Stimulated activated CD4-positive, alpha-beta T cell treated with anti-CD3 and anti-CD28 coated beads, Interleukin-12 subunit alpha, Interleukin-12 subunit beta, amount 100 ng/mL, for 48 hours (primary cell): Measurements from ENCODE around the gene HIGD2B.
"Not testable (repeated sequence)": the region's sequence is repeated elsewhere in the genome, so short reads cannot be mapped to it uniquely, and the experiment has no call there.

Source experiments
- DNase-seq, 3 donors: peaks; one replicate each; pipeline ENCODE4 v3.0.0-alpha.2; 2020; ENCODE audit warnings: low read depth in 2 of 3, low spot score in 1 of 3

Gene HIGD2B, protein sequence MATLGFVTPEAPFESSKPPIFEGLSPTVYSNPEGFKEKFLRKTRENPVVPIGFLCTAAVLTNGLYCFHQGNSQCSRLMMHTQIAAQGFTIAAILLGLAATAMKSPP

DNA sequence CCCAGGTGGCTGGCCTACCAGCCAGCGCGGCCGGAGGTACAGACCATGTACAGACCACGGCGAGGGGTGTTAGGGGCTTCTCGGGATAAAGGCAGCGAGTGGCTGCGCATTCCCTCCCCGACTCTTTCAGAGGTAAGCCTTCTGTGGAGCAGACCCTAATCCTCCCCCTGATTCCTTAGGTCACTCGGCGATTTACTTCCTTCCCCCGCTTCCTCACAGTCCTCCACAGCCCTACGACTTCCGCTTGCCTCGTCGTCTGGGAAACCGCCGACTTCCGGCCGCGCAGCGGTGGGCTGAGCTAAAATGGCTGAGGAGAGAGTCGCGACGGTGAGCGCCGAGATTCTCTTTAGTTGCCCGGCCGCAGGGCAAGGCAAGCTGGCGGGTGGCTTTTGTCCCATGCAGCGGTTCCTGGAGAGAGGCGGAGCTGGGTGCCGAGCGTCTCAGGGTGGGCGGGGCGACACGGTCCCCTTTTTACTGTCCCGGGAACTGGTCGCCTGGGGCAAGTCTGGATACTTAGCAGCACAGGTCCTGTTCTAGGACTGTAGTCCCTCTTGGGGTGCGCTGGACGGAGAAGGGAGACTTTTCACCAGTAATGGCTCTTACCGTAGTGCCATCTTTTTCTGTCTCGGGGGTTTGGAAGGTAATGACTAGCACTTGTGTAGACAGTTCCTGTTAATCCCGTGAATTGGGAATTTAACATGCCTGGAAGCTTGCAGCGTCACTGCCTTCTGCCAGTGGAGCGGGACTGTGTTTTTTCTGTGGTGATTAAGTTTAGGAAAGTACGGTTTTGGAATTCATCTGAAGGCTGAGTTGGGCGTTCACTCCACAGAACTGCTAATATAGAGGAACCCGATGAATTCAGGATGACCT is at the start of gene HIGD2B, which contains the start of gene BBS4:
TSS of gene HIGD2B (minus strand) at position 258 of the 870 bp plus-strand sequence. CDS start 9,808 bp downstream, outside the sequence.
TSS of gene BBS4 (plus strand) at position 283 of the 870 bp plus-strand sequence. CDS start at position 304, 21 bp downstream.
- peak; percentile 80 to 85 (median 85) for DNase-seq

DNA sequence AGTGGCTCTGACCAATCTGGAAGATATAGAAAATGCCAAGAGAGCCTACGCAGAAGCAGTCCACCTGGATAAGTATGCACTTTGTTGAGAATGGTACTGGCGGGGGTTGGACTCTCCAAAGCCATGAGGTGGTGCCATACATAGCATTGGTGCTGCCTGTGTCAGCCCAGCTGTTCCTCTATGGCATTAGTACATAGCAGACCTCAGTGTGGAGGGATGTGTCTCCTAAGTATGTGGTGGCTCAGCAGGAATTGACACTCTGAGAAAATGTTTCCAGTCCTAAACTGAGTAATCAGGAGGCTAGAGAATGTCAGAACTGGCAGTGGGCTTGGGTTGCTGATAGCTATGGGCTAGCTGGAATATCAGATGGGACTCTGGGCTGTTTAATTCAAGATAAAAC is 49.1 kb upstream of the HIGD2B start:
- no peak for DNase-seq

DNA sequence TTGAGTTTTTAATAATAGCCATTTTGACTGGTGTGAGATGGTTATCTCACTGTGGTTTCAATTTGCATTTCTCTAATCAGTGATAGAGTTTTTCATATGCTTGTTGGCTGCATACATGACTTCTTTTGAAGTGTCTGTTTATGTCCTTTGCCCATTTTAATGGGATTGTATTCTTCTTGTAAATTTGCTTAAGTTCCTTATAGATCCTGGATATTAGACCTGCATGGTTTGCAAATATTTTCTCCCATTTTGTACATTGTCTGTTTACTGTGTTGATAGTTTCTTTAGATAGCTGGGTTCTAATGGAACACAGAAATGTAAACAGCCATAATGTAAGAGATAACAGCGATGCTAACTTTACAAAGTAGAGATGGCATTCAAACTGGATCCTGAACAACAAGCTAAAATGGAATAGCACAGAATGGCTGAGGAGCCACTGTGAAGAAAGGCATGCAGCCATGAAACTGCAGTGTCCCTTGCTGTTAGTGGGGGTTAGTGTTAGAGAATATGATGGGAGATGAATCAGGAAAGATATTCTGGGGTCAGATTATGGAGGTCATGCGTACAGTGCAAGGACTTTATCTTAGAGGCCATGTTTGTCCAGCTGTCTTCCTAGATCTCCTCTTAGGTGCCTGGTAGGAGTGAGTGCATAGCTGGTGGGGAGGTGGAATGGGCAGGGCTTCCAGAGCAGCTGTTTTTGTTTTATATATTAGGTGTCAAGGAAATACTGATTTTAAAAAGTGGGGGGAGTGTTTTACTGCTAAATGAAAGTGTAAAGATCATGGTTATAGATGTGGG is 48.2 kb upstream of the HIGD2B start:
- DNase-seq: no peak

DNA sequence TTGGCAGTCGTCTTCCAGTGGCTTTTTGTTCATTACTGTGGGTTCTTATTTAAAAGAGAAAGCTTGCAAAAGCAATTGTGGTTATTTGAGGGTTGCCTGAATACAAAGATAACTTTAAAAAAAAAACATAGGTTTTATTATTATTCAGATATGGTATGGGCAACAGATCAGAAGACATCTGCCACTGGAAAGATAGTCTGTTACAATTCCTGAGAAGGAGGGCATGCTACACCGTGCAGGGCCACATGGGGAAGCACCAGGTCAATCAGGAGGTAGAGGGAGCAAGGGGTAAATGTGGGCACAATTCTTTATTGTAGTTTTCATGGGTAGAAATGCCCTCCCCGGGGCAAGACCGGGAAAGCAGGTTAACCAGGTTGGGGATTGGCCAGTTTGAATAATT is 46.5 kb upstream of the HIGD2B start:
- no peak for DNase-seq

DNA sequence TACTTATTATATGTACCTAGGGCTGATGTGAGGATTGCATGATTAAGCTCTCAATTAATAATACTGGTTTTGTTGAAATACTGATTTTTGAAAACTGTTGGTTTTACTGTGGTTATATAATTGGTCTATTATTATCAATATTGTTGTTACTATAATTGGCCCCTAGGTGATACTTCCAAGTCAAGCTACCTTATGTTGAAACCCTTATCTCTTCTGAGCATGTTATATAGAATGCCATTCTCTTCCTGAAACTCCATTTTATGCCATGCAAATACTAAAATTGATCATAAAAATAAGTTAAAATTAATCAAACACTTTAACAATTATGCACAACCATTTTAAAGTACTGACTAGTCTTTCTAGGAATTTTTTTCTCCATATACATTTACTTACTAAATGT is 46.1 kb upstream of the HIGD2B start:
- DNase-seq: no peak

DNA sequence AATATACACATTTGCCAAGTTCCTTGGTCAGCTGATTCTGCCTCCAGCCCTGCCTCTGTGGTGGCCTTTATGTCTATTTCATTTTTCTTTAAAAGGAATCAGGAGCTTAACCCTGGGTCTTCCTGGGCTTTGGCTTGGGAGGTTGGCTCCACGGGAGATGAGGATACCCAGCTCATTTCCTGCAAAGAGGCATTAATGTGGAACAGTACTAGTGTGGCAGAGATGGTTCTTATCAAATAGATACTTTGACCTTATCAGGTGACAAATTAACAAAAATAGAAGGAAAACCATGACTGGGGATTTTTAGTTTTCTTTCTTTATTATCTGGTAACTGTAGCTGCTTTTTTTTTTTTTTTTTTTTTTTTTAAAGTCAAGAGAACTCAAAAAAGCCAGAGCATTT is 42.8 kb upstream of the HIGD2B start:
- no peak for DNase-seq

DNA sequence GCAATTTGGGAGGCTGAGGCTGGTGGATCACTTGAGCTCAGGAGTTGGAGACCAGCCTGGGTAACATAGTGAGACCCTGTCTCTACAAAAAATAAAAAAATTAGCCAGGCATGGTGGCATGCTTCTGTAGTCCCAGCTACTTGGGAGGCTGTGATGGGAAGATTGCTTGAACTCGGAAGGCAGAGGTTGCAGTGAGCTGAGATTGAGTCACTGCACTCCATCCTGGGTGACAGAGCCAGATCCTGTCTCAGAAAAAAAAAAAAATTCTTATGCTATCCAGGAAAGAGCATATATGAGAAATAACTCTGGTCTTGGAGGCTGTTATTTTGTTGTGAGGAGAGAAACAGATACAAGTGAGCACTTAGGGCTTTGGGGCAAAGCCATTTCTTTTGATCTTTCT is 42.3 kb upstream of the HIGD2B start:
- DNase-seq: not testable (repeated sequence)

DNA sequence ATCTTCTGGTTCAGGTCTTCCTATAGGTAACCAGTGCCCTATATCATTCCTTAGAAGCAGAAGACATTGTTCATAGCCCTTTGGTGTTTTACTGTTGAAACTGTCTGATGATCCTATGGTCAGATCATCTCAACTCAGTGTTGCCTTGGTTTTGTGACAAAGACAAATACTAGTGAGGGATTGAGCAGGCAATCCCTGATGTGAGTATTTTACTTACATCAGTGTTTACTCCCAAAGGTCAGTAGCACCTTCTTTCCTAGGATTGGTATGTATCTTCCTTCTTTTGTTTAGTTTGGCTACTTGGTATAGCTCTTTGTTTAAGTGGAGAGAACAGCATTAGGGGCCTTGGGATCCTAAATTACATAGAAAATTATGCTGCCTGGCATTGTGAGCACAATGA is 41.2 kb upstream of the HIGD2B start:
- DNase-seq: no peak

DNA sequence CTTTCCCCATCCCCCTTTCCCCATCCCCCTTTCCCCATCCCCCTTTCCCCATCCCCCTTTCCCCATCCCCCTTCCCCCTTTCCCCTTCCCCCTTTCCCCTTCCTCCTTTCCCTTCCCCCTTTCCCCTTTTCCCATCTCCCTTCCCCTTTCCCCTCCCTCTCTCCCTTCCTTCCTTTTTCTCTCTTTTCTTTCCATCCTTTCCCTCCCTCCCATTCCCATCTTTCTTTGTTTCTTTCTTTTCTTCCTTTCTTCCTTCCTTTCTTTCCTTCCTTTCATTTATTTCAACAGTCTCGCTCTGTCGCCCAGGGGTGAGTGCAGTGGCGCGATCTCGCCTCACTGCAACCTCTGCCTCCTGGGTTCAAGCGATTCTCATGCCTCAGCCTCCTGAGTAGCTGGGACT is 39.9 kb upstream of the HIGD2B start:
- not testable (repeated sequence) for DNase-seq

DNA sequence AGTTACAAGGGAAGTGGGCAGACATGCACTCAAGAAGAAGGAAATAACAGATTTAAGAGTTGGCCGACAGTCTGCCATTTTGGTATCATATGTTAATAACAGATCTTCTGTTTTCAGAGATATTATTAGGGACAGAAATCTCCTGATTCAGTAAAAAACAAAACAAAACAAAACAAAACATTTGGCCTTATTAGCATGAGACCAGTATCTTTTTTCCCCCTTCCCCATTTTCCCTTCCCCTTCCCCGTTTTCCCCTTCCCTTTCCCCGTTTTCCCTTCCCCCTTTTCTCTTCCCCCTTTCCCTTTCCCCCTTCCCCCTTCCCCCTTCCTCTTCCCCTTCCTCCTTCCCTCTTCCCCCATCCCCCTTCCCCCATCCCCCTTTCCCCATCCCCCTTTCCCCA is 39.5 kb upstream of the HIGD2B start:
- no peak for DNase-seq

DNA sequence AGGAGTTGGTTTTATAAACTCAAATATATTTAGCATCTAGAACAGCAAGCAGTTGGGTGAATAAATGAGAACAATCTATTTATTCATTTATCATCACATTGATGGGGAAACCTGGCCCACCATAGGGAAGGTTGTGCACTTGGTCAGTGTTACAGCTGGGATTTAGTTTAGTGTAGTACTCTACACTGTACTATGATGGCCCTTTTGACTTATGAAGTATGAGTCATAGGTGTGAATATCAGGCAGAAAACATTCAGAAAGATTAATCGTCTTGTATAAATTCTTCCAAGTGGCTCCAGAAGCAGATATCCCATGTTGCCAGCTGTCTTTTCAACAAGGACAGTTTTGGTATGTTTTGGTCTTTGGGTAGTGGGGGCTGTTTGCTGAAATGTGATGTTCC is 38.0 kb upstream of the HIGD2B start:
- DNase-seq: no peak

DNA sequence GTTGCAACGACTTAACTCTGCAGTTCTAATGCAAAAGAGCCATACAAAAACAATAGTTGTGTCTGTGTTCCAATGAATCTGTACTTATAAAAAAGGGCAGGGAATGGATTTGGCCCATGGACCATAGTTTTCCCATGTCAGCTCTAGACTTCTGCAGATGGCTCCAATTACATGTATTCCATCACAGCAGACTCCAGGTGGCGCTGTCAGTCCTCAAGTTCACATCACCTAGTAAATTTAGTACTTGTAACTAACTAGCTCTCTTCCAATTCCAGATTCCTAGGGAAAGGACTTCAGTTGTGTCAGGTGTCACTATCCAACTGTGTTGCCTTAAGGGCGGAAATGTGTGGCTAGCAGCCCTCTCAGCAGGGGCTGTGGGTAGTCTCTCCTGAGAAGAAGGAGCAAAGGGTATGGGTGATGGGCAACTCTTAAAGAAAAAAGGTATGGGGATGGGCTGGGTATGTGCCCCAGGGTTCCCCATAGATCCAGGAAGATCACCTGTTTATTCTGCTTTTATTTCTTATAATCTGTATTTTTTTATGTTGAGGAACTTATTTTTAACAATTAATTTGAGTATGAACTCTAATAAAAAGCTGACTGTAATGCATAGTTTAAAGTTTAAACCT is 36.2 kb upstream of the HIGD2B start:
- DNase-seq: peak; percentile 30 to 54 (median 49)

DNA sequence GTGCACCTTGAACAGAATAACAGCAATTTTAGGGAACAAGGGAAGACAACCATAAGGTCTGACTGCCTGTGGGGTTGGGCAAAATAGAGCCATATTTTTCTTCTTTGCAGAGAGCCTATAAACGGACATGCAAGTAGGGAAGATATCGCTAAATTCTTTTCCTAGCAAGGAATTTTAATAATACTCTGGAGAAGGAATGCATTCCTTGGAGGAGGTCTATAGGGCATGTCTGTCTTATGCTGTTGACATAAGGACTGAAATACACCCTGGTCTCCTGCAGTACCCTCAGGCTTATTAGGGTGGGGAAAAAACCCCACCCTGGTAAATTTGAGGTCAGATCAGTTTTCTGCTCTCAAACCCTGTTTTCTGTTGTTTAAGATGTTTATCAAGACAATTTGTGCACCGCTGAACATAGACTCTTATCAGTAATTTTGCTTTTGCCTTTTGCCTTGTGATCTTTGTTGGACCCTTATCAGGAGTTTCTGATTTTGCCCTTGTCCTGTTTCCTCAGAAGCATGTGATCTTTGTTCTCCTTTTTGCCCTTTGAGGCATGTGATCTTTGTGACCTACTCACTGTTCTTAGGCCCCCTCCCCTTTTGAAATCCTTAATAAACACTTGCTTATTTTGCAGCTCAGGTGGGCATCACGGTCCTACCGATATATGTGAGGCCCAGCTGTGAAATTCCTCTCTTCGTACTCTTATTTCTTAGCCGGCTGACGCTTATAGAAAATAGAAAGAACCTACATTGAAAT is 22.7 kb upstream of the HIGD2B start:
- not testable (repeated sequence) for DNase-seq

DNA sequence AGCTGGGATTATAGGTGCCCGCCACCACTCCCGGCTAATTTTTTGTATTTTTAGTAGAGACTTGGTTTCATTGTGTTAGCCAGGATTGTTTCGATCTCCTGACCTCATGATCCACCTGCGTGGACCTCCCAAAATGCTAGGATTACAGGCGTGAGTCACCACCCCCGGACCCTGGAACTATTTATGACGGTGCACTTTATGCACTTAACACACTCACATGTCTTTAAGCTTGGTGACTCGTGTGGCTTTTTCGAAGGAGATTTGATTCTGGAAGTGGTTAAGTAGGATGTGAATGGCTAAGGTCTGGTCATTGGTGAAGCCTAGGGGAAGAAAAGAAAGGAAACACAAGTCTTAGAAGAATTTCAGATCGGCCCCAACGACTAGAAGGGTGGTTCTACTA is 20.3 kb upstream of the HIGD2B start:
- no peak for DNase-seq

DNA sequence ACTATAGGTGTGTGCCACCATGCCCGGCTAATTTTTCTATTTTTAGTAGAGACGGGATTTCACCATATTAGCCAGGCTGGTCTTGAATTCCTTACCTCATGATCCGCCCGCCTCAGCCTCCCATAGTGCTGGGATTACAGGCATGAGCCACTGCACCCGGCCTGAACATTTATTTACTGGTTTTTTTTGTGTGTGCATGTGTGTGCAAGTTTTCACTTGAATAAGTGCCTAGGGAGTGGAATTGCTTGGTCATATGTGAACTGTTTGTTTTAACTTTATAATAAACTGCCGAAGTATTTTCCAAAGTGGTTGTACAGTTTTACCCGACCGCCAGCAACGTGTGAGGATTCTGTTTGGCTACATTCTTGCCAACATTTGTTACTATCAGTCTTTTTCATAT is 14.1 kb upstream of the HIGD2B start:
- no peak for DNase-seq

DNA sequence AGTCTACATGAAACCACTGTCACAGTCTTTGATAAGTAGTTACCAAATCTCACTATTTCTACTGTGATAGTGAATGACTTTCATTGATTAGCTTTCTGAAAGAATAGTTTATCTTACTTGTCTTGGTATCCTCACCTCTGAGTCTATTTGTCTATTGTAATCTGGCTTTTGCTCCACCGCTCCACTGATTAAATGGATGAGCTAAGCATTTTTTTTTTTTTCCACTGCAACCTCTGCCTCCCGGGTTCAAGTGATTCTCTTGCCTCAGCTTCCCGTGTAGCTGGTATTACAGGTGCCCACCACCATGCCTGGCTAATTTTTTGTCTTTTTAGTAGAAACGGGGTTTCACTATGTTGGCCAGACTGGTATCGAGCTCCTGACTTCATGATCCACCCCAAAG is 13.0 kb upstream of the HIGD2B start:
- no peak for DNase-seq

DNA sequence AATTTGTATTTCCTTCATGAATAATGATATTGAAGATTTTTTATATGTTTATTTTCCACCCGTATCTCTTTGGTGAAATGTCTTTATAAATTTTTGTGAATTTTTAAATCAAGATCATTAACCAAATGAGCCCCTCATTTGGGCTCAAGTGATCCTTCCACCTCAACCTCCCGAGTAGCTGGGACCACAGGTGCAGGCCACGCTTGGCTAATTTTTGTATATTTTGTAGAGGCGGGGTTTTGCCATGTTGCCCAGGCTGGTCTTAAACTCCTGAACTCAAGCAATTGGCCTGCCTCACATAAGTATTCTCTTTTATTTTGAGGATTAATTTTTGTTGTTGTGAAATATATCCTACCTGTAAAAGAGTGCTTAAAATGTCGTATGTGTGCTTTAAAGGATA is 5.0 kb upstream of the HIGD2B start:
- no peak for DNase-seq

DNA sequence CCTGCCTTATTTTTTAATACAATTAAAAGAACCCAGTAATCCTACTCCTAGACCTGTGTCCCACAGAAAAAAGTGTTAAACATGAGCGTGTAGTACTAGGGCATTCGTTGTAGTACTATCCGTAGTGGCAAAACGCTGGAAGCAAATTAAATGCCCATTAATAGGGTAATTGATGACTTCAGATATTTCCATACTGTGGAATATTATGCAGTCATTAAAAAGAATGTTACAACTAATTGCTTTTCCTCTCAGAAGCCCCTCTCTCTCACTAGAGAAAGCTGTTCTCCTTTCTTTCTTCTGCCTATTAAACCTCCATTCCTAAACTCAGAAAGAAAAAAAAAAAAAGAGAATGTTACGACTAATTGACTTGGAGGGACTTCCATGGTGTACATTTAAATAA is 2.7 kb upstream of the HIGD2B start:
- no peak for DNase-seq

DNA sequence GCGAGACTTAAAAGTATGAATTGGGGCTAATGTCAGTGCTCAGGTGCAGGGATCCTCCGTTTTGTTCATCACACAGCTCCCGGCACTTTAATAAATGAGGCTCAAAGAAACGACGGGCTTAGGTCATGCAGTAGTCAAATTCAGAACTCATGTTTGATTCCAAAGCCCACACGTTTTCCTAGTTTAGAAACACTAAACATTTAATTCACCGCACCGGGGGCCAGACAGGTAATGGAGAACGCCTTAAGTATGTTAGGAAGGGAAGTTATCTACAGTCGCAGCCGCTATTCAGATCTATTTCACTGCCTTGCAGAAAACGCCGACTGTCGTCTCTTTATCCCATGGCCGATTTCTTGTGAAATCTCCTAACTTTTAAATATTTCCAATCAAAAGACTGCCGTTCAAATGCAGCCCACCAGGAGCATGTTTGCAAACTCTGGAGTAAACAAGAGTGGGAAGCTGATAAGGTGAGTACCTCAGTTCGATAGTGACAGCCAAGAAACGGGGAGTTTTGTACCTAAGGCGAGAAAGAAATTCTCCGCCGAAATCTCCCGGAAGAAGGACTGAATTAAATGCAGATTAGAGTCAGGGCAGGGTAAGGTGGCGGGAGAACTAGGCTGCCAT is 569 bp downstream of the HIGD2B start:
- no peak for DNase-seq

DNA sequence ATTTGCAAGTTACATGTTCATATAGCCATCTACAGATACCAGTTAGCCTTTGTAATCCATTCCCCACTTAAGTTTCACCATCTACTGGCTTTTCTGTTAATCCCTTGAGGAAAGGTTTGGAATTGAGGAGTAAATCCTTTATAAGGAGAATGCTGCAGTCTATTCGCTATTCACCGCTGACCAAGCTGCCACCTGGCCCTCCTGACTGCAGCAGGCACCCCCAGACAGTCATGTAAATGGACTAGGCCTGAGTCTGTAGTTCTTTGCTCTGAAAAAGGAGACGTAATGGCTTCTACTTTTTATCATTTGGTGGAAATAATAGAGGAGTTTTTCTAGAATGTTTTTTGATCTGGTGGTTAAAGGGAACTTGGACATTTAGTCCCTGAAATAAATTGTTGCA is 3.2 kb downstream of the HIGD2B start:
- DNase-seq: no peak
